IPS-NIHi7 (cell line): ENCODE measurements around the gene PRKCH.

Experiments
- DNase-seq: peaks from one replicate; pipeline ENCODE4 v3.0.0; 2012; ENCODE audit warnings: mixed read lengths; ENCODE audit errors: extremely low spot score

Gene PRKCH

DNA sequence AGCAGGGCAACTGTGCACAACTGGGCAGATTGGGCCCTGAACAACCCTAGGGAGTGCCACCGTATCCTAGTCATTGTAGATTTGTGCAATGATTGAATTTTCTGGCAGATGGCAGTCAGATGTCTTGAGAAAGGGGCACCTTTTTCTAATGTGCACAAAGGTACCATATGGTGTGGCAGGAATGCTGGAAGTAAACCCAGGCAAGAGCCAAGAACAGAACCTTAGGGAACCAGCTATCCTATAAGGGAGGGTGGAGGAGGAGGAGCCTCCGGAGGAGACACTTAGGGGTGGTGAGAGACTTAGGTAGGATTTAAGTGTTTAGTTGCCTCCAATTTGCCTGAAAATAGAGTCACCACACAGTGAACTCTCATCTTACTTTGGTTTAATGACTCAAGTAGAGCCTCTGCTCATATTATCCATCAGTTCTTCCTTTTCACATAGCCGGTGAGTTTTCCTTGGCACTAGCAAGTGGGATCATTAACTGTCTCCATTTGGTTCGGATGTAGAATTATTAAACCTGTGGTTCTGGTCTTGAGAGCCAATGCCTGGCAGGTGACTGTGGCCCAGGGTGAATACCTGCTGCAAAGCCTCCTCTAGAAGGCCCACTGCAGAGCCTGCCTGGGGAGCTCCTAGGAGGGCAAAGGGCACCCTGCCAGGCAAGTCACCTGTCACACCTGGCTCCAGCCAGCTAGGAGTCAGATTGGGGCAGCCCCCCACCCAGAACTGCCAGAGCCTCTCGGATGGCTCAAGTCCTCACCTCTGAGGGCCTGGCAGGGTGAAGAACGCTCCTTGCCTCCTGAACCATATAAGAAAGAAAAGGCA is 189.6 kb downstream of the PRKCH start:
- no peak for DNase-seq

DNA sequence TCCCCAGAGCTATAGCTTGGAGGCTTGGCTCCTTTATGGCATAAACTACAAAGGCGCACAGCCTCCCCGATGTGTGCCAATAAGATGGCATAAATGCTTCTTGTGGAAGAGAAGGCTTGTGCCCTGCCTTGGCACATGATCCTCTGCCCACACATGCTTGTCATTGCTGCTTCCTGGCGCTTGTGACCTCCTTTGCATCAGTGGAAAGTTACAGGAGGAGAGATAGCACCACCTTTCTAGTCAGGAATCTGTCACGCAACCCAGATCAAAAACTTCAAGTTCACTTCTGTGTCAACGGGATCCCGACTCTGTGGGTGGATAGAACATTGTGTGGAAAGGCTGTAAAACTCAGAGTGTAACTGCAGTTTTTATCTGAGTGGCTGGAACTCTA is 190.2 kb downstream of the PRKCH start:
- DNase-seq: no peak

DNA sequence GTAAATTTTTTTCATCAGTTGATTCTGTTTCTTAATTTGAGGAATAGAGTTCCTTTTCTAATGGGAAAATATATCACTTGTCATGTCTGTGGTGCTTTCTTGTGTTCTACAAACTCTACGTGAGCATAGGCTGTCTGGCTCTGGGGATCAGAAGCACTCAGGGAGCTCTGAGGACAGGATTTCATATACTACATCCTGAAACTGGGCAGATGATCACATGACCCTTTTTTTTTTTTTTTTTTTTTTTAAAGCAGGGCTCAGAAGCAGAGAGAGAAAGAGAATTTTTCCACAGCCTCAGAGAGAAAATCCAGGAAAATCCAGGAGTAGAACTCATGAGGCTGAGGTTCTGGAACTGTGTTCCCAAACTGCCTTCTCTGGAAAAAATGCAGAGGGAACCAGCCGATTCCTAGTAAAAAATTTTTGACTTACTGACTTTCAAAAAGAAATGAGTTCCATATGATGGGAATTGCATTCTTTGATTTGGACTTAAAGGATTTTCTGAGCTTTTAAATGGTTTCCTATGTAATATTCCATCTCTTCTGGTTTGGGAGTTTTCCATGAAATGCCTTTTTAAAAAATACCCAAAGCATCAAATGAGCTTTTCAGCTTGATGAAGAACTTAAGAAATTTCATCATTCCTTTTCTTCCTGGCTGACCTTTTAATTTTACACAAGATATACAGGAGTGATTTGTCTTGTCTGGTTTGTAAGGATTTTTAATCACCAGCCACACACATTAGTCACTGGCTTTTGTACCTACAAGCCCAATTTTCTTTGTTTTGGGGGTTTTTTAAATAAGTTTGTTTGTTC is 190.9 kb downstream of the PRKCH start:
- no peak for DNase-seq

DNA sequence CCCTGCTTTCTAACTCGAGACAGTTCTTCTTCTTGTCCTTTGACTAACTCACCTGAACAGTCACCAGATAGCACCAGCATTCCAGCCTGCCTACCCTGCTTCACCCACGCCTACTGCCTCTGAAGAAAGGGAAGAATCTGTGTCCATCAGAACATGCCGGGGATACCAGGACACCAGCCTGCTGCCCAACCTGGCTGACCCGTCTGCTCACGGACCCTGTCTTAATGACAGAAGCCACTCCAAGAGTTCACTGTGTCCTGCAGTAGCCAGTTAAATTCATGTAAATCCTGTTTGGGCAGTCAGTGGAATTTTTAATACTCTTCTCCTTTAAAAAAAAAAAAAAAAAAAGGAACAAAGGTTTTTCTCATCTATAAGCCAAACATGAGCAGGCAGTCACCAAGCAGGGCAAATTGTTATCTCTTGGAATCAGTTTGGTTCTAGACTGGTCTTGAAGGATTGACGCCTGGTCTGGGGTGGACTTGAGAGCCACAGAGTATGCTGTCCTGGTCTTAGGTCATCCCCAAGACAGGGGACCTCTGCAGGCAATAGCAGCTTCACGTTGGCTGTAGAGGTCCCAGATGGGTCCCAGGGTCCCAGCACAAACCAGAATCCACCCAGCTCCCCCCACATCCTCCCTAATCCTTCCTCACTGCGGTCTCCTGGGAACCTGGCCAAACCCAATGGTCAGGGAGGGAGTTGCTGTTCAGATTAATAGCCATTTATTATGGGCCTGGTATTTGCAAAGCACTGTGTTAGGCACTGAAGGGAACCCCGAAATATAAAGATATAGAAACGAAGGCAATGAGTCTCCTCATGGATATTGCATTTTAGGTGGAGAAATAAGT is 192.8 kb downstream of the PRKCH start:
- DNase-seq: no peak

DNA sequence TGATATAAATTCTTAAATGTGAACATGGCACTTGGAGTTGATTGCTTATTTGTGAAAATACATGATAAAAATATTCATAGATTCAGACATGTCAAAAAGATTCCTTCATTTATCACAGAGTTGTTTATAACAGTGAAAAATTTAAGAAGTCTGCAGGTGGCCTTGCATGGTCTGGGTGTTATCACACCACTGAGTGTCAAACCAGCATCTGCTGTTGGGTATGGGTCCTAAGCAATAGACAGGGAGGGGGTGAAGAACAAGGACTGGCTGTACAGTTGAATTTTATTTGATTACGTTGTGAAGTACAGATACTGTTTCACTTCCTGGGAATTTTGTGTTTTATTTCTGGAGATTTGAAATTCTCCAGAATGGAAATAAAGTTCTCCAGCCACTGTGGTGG is 193.5 kb downstream of the PRKCH start:
- DNase-seq: no peak

DNA sequence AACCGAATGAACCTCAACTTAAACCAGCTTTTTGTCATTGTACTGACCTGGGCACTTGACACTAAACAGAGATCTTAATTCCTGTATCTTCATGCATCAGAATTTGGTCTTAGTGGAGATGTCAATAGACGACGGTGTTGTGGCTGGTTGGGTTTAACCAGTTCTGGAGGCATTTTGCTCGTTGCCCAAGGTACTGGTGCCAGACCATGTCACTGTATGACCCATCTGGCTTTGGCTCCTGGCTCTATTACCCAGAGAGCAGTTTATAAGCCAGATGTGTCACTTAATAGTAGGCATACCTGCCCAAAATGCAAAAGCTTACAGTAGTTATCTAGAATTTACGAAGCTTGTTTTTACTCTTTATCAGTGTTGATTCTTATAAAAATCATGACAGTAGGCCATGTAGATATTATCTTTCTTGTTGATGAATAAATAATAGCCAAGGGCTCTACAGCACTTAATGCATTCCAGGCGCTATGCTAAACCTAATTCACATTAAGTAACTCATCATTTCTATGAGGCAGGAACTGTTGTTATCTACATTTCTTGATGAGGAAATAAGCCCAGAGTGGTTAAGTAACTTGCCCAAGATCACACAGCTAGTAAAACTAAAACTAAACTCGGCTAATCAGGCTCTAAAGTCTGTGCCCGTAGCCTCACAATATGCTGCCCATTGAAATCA is 194.2 kb downstream of the PRKCH start:
- DNase-seq: no peak

DNA sequence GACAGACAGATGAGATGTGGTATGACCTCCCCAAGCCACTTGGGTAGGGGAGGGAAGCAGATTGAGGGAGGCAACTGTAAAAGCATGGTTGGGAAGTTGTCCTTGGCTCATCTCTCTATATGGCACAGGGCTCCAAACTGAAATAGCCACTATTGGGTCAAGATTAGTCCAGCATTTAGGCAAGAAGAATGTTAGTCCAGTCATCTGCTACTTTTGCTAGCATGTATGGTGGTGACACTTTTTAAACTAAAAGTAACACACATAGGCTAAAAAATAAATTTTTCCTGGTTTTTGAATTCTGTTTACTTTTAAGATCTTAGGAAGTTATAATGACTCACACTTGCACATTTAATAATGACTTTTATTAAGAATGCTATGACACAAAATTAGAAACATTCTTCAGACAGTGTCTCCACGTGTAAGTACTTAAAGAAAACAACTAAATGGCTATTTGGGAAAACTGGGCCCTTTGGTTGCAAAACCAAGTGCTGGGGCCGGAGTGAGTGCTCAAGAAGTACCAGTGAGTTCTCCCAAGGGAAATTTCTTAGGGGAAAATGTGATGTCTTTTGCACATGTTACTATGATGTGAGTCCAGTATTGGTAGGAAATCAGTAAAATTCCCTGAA is 194.9 kb downstream of the PRKCH start:
- DNase-seq: no peak

DNA sequence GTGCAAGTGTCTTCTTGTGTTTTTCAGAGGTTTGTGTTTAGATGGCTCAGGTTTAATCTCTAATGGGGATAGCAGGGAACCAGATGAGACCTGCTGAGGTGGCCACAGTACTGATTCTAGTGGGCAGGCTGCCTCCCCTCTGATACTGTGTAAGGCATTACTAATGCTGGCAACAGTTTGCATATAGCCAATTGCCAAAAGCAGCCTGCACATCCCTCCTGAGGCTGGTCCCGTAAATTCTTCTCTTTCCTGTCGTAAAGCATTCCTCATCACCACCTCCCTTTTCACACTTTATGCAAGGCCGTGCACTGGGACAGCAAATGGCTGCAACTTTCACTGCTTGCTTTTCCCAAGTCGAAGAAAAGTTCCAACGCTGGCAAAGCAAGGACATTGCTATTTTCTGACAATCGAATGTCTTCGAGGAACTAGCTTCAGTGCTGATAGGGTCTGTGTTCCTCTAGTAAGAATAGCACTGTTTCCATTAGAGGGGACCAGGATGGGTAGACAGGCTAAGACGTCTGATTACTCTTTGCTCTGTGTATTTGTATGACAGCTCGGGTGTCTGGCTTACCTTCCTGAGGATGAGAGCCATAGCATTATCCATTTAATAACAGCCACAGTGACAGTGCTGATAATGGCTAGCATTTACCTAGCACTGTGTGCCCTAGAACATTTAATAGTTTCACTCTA is 195.7 kb downstream of the PRKCH start:
- no peak for DNase-seq

DNA sequence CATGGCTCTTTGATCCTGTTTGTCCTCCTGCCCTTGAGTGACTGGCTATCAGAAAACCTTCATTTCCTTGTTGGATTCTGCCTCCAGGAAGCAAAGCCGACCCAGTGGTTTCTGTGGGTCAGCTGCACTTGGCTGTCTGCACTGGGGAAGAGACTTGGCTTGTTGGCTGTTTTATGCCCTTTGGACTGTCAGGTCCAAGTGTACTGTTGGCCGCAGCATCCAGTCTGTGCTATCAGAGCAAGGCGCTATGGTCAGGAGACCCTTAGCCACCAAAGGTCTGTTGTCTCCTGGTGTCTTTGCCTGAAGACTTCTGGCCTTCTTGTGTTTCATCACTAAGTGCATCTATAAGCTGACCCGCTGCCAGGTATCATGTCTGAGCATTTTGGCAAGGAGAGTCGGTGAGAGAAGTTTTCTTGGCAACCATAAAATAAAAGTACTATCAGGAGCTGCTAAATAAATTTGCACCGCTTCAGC is 196.6 kb downstream of the PRKCH start:
- no peak for DNase-seq

DNA sequence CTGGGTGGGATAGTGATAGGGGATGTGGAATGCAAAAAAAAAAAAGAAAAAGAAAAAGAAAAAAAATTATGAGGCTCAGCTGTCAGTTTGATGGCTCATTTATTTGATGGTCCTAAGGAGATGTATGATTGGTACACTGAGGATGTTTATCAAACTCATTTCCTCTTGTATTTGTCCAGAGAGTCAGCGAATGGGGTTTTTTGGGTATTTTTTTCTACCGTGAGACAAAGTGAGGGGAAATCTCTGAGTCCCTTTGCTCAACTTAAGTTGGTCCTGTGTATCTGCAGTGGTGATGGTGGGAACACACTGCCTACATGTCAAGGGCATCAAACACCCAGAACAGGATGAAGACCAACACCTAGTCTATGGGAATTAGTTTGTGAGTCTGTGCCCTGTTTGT is 197.0 kb downstream of the PRKCH start:
- DNase-seq: no peak

DNA sequence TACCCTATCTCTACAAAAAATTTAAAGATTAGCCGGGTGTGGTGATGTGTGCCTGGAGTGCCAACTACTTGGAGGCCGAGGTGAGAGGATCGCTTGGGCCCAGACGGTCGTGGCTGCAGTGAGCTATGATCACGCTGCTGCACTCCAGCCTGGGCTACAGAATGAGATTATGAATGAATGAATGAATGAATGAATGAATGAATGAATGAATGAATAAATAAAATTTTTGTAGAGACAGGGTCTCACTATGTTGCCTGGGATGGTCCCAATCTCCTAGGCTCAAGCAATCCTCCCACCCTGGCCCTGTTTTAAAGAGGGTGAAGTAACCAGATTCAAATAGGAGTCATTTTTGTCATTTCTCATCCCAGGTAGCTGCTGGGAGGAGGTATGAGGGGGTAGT is 197.7 kb downstream of the PRKCH start:
- no peak for DNase-seq

DNA sequence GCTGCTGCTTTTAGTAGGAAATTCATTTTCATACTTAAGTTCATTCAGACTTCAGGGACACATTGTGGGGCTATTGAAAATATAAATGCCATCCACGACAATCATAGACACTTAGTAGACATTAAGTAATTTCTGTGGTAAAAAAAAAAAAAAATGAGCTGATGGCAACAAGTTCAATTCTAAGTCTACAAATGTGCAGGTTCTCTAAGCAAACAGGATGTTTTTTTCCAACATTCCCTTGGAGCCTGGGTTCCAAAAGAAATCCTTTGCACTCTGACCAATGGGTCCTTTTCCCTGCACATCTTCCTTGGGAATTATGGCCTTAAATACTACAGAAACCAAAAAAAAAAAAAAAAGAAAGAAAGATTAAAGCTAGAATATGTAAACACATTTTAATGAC is 198.4 kb downstream of the PRKCH start:
- DNase-seq: no peak

DNA sequence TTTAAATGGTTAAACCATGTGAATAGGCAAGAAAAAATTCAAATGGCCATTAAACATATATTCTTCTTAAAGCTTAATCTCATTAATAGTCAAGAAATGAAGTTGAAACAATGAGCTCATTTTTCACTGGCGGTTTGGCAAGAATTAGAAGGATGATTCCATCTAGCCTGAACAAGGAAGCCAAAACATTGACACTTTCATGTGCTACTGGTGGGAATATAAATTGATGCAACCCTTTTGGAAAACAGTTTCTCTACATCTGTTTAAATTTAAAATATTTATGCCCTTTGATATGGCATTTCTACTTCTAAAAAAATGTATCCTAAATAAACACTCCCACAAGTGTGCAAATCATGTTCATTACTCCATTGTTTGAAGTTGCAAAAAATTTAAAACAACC is 199.2 kb downstream of the PRKCH start:
- DNase-seq: no peak

DNA sequence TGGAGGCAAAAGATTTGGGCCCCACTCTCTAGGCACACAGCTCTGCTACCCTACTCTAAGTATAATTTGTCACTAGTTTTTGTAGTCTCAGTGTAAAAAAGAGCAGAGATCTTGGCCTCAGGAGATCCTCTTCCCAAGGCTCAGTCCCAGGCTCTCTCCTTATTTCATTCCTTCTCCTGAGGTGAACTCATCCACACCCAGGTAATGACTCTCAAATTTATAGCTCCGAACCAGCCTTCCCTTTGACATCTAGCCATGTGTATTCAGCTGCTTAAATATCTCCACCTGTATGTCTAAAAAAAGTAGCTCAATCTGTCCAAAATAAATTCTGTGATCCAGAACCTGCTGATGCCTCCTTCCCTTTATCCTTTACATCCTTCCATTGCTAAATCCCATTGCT is 200.4 kb downstream of the PRKCH start:
- DNase-seq: no peak

DNA sequence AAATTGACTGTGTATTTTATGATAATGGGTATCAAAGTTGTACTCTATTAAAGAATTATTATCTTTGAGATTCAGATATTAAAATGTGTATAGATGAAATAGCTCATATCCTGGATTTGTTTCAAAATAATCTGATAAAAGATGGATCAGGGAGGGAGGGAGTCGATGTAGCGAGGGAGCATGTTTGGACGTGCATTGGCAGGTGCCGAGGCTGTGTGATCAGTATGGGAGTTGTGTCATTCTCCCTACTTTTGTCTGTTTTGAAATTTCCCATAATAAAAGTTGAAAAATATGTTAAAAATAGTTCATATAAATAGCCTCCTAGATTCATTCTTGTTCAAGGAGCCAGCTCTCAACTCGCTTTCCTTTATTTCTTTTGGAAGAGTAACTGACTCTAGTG is 202.4 kb downstream of the PRKCH start:
- no peak for DNase-seq

DNA sequence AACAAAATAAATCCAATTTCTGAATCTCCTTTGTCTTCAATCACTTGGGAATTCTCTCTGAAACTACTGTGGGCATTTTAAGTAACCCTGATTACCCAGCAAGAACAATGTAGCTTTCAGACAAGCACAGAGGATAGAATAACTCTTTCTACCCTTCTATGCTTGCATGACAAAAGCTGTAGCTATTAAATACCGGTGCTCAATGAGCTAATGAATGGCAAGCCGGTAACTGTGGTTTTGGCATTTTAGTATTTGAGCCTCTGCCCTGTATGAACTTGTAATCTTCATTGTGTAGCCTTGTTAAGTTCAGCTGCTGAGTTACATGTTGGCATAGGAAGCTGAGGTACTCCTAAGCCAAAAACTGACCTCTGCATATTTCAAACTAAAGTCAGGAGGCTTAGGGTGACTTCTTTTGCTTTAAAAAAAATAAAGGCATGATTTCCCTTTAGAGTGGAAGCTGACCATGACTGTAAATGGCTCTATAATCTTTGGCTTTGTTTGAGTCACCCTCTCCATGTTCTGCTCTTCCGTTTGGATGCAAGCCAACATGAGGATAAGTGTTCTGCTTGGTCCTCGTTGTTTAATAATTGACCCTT is 202.9 kb downstream of the PRKCH start:
- no peak for DNase-seq

DNA sequence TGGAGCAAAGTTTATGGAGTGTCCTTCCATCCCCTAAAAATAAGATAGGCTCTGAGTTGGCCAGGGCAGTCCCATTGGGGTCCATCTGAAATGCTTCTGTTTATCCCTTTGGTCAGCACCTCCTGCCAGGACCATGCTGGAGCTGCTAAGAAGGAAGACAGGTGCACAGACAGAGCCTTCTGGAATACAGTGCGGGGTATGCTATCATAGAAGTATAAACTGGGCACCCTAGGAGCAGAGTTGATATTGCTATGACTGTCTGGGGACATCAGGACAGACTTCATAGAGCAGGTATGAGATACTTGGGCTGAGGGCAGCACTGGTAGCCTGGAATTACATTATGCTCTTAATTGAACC is 203.5 kb downstream of the PRKCH start:
- no peak for DNase-seq

DNA sequence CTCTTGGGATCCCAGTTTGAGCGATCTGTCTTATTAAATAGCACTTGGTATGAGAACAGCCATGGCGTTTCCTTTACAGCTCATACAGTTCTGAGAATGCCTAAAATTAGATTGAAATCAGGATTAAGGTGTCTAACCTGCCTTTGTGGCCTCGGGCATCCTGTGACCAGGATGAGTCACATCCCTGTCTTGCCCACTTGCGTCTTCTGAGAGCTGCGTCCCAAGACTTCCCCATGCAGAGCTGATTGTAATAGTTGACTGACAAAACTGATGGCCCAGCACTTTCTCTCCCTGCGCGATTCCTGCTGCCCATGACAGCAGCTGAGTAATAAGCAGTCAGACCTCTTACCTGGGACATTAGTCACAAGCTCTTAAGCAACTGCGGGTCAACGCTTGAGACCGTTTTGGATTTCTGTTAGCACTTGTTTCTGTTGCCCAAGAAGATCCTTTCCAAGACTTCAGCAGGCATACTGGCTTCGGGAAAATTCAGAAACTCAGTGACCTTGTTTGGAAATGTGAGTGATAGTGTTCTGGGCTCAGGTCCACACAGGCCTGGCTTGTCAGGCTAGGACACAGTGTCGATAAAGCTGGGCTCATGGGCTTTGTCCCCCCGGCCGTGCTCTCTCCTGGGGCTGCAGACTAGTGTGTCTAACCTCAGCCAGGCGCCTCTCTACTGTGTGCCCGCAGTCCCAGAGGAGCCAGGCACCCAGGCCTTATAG is 204.1 kb downstream of the PRKCH start:
- DNase-seq: no peak
